ENCODE data around the gene ATG7. TPM values are rescaled to one million over a fixed set of nuclear protein-coding genes. Genes with fewer than 3 reads are reported as not detected.
"Not testable (repeated sequence)": the region's sequence is repeated elsewhere in the genome, so short reads cannot be mapped to it uniquely, and the experiment has no call there.

Gene ATG7
- total RNA-seq, 1 experiment from 2014 or later: 29.3 TPM

GRCh38 chr3:11510001-11510340, 237.8 kb downstream of the ATG7 start (continued):
- TF ChIP-seq, protein P1, sequence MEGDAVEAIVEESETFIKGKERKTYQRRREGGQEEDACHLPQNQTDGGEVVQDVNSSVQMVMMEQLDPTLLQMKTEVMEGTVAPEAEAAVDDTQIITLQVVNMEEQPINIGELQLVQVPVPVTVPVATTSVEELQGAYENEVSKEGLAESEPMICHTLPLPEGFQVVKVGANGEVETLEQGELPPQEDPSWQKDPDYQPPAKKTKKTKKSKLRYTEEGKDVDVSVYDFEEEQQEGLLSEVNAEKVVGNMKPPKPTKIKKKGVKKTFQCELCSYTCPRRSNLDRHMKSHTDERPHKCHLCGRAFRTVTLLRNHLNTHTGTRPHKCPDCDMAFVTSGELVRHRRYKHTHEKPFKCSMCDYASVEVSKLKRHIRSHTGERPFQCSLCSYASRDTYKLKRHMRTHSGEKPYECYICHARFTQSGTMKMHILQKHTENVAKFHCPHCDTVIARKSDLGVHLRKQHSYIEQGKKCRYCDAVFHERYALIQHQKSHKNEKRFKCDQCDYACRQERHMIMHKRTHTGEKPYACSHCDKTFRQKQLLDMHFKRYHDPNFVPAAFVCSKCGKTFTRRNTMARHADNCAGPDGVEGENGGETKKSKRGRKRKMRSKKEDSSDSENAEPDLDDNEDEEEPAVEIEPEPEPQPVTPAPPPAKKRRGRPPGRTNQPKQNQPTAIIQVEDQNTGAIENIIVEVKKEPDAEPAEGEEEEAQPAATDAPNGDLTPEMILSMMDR (IDR thresholded peaks at IDR 0.05 in 2 of 3, conservative IDR thresholded peaks at IDR 0.05 in 1 of 3; ENCODE audit: borderline replicate concordance in 1 of 3, insufficient read depth in 1 of 3, low read depth in 2 of 3, low read length in 2 of 3): no peak
- TF ChIP-seq EZH2phosphoT487 (IDR thresholded peaks at IDR 0.05; ENCODE audit: borderline replicate concordance) (no peak), SIN3A (IDR thresholded peaks at IDR 0.05; ENCODE audit: low read depth) (no peak), YY1 (IDR thresholded peaks at IDR 0.05; ENCODE audit: extremely low read depth, insufficient replicate concordance, low read depth, low read length) (no peak)
- TF ChIP-seq, protein P2, sequence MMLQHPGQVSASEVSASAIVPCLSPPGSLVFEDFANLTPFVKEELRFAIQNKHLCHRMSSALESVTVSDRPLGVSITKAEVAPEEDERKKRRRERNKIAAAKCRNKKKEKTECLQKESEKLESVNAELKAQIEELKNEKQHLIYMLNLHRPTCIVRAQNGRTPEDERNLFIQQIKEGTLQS (IDR thresholded peaks at IDR 0.05): no peak

DNA sequence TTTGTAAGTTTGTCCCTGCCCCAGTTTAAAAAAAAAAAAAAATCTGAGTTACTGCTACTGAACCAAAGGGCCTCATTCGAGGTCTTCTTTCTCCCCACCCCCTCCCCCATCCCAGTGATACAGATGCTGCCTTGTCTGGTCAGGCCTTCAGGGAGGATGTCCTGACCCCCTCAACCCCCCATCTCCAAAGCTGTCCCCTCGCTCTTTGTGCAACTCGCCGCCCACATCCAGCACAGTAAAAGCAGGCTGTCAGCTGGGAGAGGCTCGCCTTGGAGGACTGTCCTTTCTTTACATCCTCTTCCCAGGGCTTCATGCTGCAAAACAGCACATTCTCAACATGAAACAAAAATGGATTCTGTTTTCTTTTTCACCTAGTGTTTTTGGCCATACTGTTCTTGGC, 238.2 kb downstream of the ATG7 start:
- POLR2A ChIA-PET: no interaction called here
- Histone ChIP-seq H4K20me1 (ENCODE audit: insufficient read depth) (no peaks in the 10 kb centered on the region), H2AFZ (ENCODE audit: low read depth, low read length, poor library complexity, severe bottlenecking) (no peak overlapping the region), H3K4me3 (replicated peaks in 1 of 2; ENCODE audit: low read depth in 1 of 2, low read length in 2 of 2) (no peak overlapping the region), H3K27ac (ENCODE audit: low read depth, low read length) (no peak overlapping the region; the same call in 1 of the 2 replicates), H3K4me1 (ENCODE audit: control insufficient read depth in 1 of 2, insufficient read depth in 2 of 2, low read length in 2 of 2) (peaks cover 20 to 28% of the 10 kb centered on the region in 2 experiments), H3K79me2 (ENCODE audit: insufficient read depth, low read length) (no peaks in the 10 kb centered on the region), H3K27me3 (ENCODE audit: insufficient read depth, low read length) (no peaks in the 10 kb centered on the region), H3K36me3 (ENCODE audit: control insufficient read depth in 1 of 2, insufficient read depth in 2 of 2, low read length in 2 of 2) (no peaks in the 10 kb centered on the region), H3K4me2 (ENCODE audit: low read length) (no peak overlapping the region), H3K9me2 (ENCODE audit: insufficient read depth) (no peaks in the 10 kb centered on the region), H3K9me3 (ENCODE audit: control insufficient read depth in 1 of 2, insufficient read depth in 1 of 2, low read depth in 1 of 2, low read length in 2 of 2) (no peaks in the 10 kb centered on the region), H3K9ac (ENCODE audit: low read length) (no peak overlapping the region)
- CTCF ChIA-PET: no interaction called here
- TF ChIP-seq POLR2AphosphoS5 (IDR thresholded peaks at IDR 0.05; ENCODE audit: low read depth, low read length) (no peak), ZBTB33 (IDR thresholded peaks at IDR 0.05; ENCODE audit: extremely low read depth, insufficient replicate concordance, low read length) (no peak), CBX3 (IDR thresholded peaks at IDR 0.05; ENCODE audit: low read depth) (no peak), ZFX (IDR thresholded peaks at IDR 0.05) (no peak), EZH2phosphoT487 (IDR thresholded peaks at IDR 0.05; ENCODE audit: borderline replicate concordance) (no peak), EGR1 (IDR thresholded peaks at IDR 0.05; ENCODE audit: low read depth) (no peak), SIN3A (IDR thresholded peaks at IDR 0.05; ENCODE audit: low read depth) (no peak), RAD21 (IDR thresholded peaks at IDR 0.05; ENCODE audit: low read depth) (no peak), EZH2 (IDR thresholded peaks at IDR 0.05) (no peak)
- ATAC-seq (no peak), DNase-seq (ENCODE audit: low read depth, low spot score) (no peak)
- intact Hi-C loops (cut with micrococcal nuclease): no loop called here
- no TSS peak for BruUV-seq (replicated peaks)
- RAD21 ChIA-PET (ENCODE audit: low non-redundant PET in 1 of 2, low total read pairs in 2 of 2, uncharacterized antibody in 2 of 2, unreplicated experiment in 2 of 2): no interaction called here

GRCh38 chr3:11511606-11512005, 239.4 kb downstream of the ATG7 start:
- RAD21 ChIA-PET (ENCODE audit: low non-redundant PET in 1 of 2, low total read pairs in 2 of 2, uncharacterized antibody in 2 of 2, unreplicated experiment in 2 of 2); CTCF ChIA-PET; H3K9ac ChIP-seq (ENCODE audit: low read length); POLR2A ChIA-PET; H3K27me3 ChIP-seq (ENCODE audit: insufficient read depth, low read length); H3K9me2 ChIP-seq (ENCODE audit: insufficient read depth); H3K27ac ChIP-seq (ENCODE audit: low read depth, low read length); ATAC-seq; H3K4me3 ChIP-seq (replicated peaks in 1 of 2; ENCODE audit: low read depth in 1 of 2, low read length in 2 of 2); H3K79me2 ChIP-seq (ENCODE audit: insufficient read depth, low read length); intact Hi-C loops (cut with micrococcal nuclease); BruUV-seq (replicated peaks); H3K36me3 ChIP-seq (ENCODE audit: control insufficient read depth in 1 of 2, insufficient read depth in 2 of 2, low read length in 2 of 2); DNase-seq (ENCODE audit: low read depth, low spot score); H4K20me1 ChIP-seq (ENCODE audit: insufficient read depth); H2AFZ ChIP-seq (ENCODE audit: low read depth, low read length, poor library complexity, severe bottlenecking); H3K4me2 ChIP-seq (ENCODE audit: low read length); H3K9me3 ChIP-seq (ENCODE audit: control insufficient read depth in 1 of 2, insufficient read depth in 1 of 2, low read depth in 1 of 2, low read length in 2 of 2): not testable (repeated sequence)
- peaks cover 20 to 28% of the 10 kb centered on the region in 2 experiments for H3K4me1 ChIP-seq (ENCODE audit: control insufficient read depth in 1 of 2, insufficient read depth in 2 of 2, low read length in 2 of 2)

Data from HCT116 (cell line).